Measurements from ENCODE around the gene IQCH. TPM values are rescaled to one million over a fixed set of nuclear protein-coding genes. Genes with fewer than 3 reads are reported as not detected.

The IQCH gene
- total RNA-seq, 2 donors from 2014 or later, result 0.52 to 0.83 TPM

GRCh38 chr15:67548862-67549651 is 294.5 kb downstream of the IQCH start:
- Histone ChIP-seq H3K27me3 (no peaks in the 10 kb centered on the region), H3K4me3 (no peak overlapping the region), H3K27ac (no peak overlapping the region), H3K4me1 (peaks cover 0 to 25% of the 10 kb centered on the region in 2 donors), H3K9me3 (no peaks in the 10 kb centered on the region), H3K36me3 (peaks cover 10% of the 10 kb centered on the region)
- no peak for TF ChIP-seq CTCF (IDR thresholded peaks at IDR 0.05)
- no peak for DNase-seq (ENCODE audit: low spot score)

DNA sequence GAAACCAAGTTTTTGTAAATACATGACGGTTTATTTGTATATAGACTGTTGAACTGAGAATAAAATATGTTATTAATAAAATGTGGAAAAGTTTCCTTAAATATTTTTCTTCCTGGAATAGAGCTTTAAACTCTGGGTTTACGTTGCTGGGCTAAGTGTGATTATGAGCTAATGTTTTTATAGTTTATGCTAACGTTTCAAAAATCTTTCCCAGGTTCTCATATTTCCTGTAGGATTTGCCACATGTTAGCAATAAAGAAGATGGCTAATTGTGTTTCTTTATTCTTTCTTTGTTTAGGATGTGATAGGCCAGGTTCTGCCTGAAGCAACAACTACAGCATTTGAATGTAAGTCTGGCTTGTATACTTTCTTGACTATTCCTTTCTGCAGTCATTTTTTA is 295.1 kb downstream of the IQCH start:
- no peak overlapping the region for H3K27ac ChIP-seq

DNA sequence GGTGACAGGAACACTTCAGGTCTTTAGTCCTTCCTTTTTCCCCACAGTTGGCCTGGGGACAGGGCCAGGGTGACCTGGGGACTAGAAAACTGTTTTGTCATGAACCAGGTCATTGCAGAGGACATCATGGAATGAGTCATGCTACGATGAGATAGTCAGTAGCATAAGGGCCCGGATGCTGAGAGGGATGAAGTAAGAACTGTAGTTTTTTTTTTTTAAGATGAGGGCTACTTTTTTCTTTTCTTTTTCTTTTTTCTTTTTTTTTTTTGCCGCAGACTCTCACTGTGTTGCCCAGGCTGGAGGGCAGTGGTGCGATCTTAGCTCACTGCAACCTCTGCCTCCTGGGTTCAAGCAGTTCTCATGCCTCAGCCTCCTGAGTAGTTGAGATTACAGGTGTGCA is 295.9 kb downstream of the IQCH start:
- H3K36me3 ChIP-seq, result peaks cover 10% of the 10 kb centered on the region
- H3K27me3 ChIP-seq, result no peaks in the 10 kb centered on the region
- TF ChIP-seq CTCF (IDR thresholded peaks at IDR 0.05), result no peak
- DNase-seq (ENCODE audit: low spot score), result no peak
- H3K27ac ChIP-seq, result no peak overlapping the region
- H3K4me3 ChIP-seq, result no peak overlapping the region
- no peaks in the 10 kb centered on the region for H3K9me3 ChIP-seq
- peaks cover 0 to 18% of the 10 kb centered on the region in 2 donors for H3K4me1 ChIP-seq

More for the DNA sequence above, 295.1 kb downstream of the IQCH start:
- Histone ChIP-seq H3K4me3 (no peak overlapping the region), H3K27me3 (no peaks in the 10 kb centered on the region), H3K36me3 (peaks cover 10% of the 10 kb centered on the region), H3K9me3 (no peaks in the 10 kb centered on the region), H3K4me1 (peaks cover 0 to 21% of the 10 kb centered on the region in 2 donors)
- TF ChIP-seq CTCF (IDR thresholded peaks at IDR 0.05), result no peak
- no peak for DNase-seq (ENCODE audit: low spot score)

DNA sequence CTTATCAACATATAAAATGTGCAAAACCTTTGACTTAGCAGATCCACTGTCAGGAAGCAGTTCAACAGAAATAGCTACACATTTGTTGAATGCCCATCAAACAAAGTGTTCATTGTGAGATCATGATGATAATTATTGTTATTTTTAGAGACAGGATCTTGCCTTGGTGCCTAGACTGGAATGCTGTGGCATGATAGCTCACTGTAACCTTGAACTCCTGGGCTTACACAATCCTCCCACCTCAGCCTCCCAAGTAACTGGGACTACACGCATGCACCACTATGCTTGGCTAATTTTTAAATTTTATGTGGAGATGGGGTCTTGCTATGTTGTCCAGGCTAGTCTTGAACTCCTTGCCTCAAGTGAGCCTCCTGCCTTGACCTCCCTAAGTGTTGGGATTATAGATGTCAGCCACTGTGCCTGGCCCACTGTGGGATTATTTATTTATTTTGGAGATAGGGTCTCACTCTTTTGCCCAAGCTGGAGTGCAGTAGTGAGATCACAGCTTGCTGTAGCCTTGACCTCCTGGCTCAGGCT is 296.7 kb downstream of the IQCH start:
- Histone ChIP-seq H3K27ac (no peak overlapping the region), H3K27me3 (no peaks in the 10 kb centered on the region)
- TF ChIP-seq CTCF (IDR thresholded peaks at IDR 0.05), result no peak

More for the DNA sequence above, 296.7 kb downstream of the IQCH start:
- DNase-seq (ENCODE audit: low spot score), result no peak
- Histone ChIP-seq H3K36me3 (peaks cover 10% of the 10 kb centered on the region), H3K4me3 (no peak overlapping the region), H3K4me1 (peaks cover 0 to 18% of the 10 kb centered on the region in 2 donors), H3K9me3 (no peaks in the 10 kb centered on the region)

Other genes starting within 250 kb of the IQCH start
- gene SMAD3, start 189.2 kb upstream of the IQCH start, total RNA-seq, result 10 to 100 TPM; 20.8 to 37.8 TPM
- 10 to 100 TPM; 12.6 to 20.4 TPM for gene AAGAB, start 125 bp upstream of the IQCH start, total RNA-seq

Data from right atrium auricular region (tissue), 2 donors.